ENCODE data around the gene ENPP3. TPM values are rescaled to one million over a fixed set of nuclear protein-coding genes. Genes with fewer than 3 reads are reported as not detected.

The ENPP3 gene
- polyA plus RNA-seq, 1 of the 3 experiments (the other 2 are of a cell fraction): not detected

DNA sequence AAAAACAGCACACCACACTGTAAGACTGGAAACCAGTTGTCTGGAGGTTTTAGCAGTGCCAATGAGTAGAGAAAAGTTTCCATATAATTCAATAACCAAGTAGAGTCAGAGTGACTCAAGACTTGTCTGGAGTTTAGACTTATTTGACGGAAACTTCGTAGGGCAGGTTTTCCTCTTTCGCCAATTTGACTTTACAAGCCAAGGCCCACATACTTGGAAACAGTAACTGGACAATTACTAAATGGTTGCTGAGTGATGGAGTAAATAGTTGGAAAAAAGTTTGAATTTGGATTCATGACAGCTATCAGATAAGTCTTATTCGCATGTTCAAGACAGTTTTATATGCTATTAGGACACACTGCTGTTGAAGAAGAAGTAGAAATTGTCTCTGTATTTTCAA lies 121.8 kb downstream of the ENPP3 start (continued):
- TF ChIP-seq, protein P1, sequence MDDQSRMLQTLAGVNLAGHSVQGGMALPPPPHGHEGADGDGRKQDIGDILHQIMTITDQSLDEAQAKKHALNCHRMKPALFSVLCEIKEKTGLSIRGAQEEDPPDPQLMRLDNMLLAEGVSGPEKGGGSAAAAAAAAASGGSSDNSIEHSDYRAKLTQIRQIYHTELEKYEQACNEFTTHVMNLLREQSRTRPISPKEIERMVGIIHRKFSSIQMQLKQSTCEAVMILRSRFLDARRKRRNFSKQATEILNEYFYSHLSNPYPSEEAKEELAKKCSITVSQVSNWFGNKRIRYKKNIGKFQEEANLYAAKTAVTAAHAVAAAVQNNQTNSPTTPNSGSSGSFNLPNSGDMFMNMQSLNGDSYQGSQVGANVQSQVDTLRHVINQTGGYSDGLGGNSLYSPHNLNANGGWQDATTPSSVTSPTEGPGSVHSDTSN (IDR thresholded peaks at IDR 0.05): no peak
- TF ChIP-seq GABPA (IDR thresholded peaks at IDR 0.05; ENCODE audit: low read depth) (no peak), NRF1 (IDR thresholded peaks at IDR 0.05; ENCODE audit: low read depth, low read length) (no peak), YY1 (IDR thresholded peaks at IDR 0.05; ENCODE audit: low read depth) (no peak), GATA2 (CRISPR knock-in tag; IDR thresholded peaks at IDR 0.05) (no peak), SIN3A (IDR thresholded peaks at IDR 0.05; ENCODE audit: borderline replicate concordance, low read depth, low read length) (no peak), MEF2A (IDR thresholded peaks at IDR 0.05; ENCODE audit: borderline replicate concordance, low read depth) (no peak), TCF12 (IDR thresholded peaks at IDR 0.05) (no peak)

- Histone ChIP-seq H3K9ac (no peak overlapping the region), H3F3A (replicated peaks; ENCODE audit: insufficient read depth) (no peaks in the 10 kb centered on the region), H3K27me3 (ENCODE audit: insufficient read depth) (peaks cover 10% of the 10 kb centered on the region; the same call in 1 of the 2 replicates), H3K4me1 (ENCODE audit: control insufficient read depth in 1 of 2, insufficient read depth in 2 of 2, low read depth in 1 of 2, low read length in 1 of 2) (no peaks in the 10 kb centered on the region; a peak in 1 of 4 replicates), H3K9me2 (no peaks in the 10 kb centered on the region), H4K20me1 (ENCODE audit: insufficient read depth) (no peaks in the 10 kb centered on the region), H3K36me3 (replicated peaks in 1 of 2; ENCODE audit: control insufficient read depth in 1 of 2, insufficient read depth in 2 of 2, low read length in 1 of 2) (no peaks in the 10 kb centered on the region), H2AFZ (ENCODE audit: low read depth) (no peak overlapping the region), H3K4me3 (ENCODE audit: low read depth in 2 of 2, low read length in 1 of 2) (no peak overlapping the region), H3K79me2 (ENCODE audit: insufficient read depth) (no peaks in the 10 kb centered on the region), H3K27ac (ENCODE audit: low read depth in 2 of 2, low read length in 1 of 2) (no peak overlapping the region), H3K9me3 (no peaks in the 10 kb centered on the region), H3K4me2 (no peak overlapping the region)
- WGBS (ENCODE audit: low lambda C conversion rate): 10% methylated on average over 6 of the region's 6 CpGs
- DNase-seq: no peak
- ChIA-PET POLR2A (no interaction called here), CTCF (no interaction called here)
- TF ChIP-seq SMC3 (IDR thresholded peaks at IDR 0.05; ENCODE audit: low read depth, low read length) (no peak), NRF1 (IDR thresholded peaks at IDR 0.05; ENCODE audit: low read depth, low read length) (no peak), EZH2phosphoT487 (IDR thresholded peaks at IDR 0.05; ENCODE audit: borderline replicate concordance, low read depth) (no peak), CHD2 (IDR thresholded peaks at IDR 0.05; ENCODE audit: low read length, partially characterized antibody) (no peak), FOXJ3 (CRISPR knock-in tag; IDR thresholded peaks at IDR 0.05) (no peak), GATA2 (CRISPR knock-in tag; IDR thresholded peaks at IDR 0.05) (no peak), RCOR1 (IDR thresholded peaks at IDR 0.05; ENCODE audit: low read length) (no peak), USF1 (IDR thresholded peaks at IDR 0.05; ENCODE audit: borderline replicate concordance, low read depth) (no peak), TCF12 (IDR thresholded peaks at IDR 0.05) (no peak), ELF1 (IDR thresholded peaks at IDR 0.05) (no peak), CTCF (IDR thresholded peaks at IDR 0.05) (no peak), FOSL2 (IDR thresholded peaks at IDR 0.05; ENCODE audit: borderline replicate concordance, low read depth) (no peak), MXI1 (IDR thresholded peaks at IDR 0.05; ENCODE audit: low read depth, low read length) (no peak), MEF2A (IDR thresholded peaks at IDR 0.05; ENCODE audit: borderline replicate concordance, low read depth) (no peak), RXRA (IDR thresholded peaks at IDR 0.05; ENCODE audit: borderline replicate concordance, low read depth) (no peak), RFX5 (IDR thresholded peaks at IDR 0.05; ENCODE audit: low read length) (no peak)
- TF ChIP-seq, protein P2, sequence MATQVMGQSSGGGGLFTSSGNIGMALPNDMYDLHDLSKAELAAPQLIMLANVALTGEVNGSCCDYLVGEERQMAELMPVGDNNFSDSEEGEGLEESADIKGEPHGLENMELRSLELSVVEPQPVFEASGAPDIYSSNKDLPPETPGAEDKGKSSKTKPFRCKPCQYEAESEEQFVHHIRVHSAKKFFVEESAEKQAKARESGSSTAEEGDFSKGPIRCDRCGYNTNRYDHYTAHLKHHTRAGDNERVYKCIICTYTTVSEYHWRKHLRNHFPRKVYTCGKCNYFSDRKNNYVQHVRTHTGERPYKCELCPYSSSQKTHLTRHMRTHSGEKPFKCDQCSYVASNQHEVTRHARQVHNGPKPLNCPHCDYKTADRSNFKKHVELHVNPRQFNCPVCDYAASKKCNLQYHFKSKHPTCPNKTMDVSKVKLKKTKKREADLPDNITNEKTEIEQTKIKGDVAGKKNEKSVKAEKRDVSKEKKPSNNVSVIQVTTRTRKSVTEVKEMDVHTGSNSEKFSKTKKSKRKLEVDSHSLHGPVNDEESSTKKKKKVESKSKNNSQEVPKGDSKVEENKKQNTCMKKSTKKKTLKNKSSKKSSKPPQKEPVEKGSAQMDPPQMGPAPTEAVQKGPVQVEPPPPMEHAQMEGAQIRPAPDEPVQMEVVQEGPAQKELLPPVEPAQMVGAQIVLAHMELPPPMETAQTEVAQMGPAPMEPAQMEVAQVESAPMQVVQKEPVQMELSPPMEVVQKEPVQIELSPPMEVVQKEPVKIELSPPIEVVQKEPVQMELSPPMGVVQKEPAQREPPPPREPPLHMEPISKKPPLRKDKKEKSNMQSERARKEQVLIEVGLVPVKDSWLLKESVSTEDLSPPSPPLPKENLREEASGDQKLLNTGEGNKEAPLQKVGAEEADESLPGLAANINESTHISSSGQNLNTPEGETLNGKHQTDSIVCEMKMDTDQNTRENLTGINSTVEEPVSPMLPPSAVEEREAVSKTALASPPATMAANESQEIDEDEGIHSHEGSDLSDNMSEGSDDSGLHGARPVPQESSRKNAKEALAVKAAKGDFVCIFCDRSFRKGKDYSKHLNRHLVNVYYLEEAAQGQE (IDR thresholded peaks at IDR 0.05; ENCODE audit: low read depth, low read length): no peak
- TF ChIP-seq, protein P1 (IDR thresholded peaks at IDR 0.05): no peak
These were observed 124.1 kb downstream of the ENPP3 start for GRCh38 chr6:131761060-131761761.
